OCI-LY1 (cell line): ENCODE measurements around the gene DND1.
A peak's percentile ranks its signal among the peaks of the same experiment; 100 is the strongest.

Source experiments
- H2AFZ ChIP-seq: fragments of 200-600 bp; sonication (generic), shearing (Covaris generic); 2 replicates; pipeline ENCODE4 v1.6.0; 2014; ENCODE audit warnings: antibody characterized with exemption, mild to moderate bottlenecking, low read length
- H3F3A ChIP-seq: fragments of 200-600 bp; sonication (generic), shearing (Covaris generic); 2 replicates; pipeline ENCODE4 v1.6.0; 2014; ENCODE audit warnings: mild to moderate bottlenecking, antibody characterized with exemption, low read length, moderate library complexity; ENCODE audit not compliant: insufficient read depth
- H3K27ac ChIP-seq: fragments of 200-600 bp; sonication (generic); 2 replicates; pipeline ENCODE4 v1.5.1; 2014; ENCODE audit warnings: low read length, mixed run types, mild to moderate bottlenecking, low read depth; ENCODE audit not compliant: poor library complexity, severe bottlenecking
- H3K27me3 ChIP-seq: fragments of 200-600 bp; sonication (generic); 2 replicates; pipeline ENCODE4 v1.6.0; 2014; ENCODE audit warnings: antibody characterized with exemption, mild to moderate bottlenecking, low read length, moderate library complexity; ENCODE audit not compliant: insufficient read depth
- H3K36me3 ChIP-seq: fragments of 200-600 bp; sonication (generic); 2 replicates; pipeline ENCODE4 v1.6.1; 2014; ENCODE audit warnings: mild to moderate bottlenecking, antibody characterized with exemption, low read length, moderate library complexity, mixed read lengths; ENCODE audit not compliant: insufficient read depth
- H3K4me1 ChIP-seq: fragments of 200-600 bp; sonication (generic); 2 replicates; pipeline ENCODE4 v1.5.1; 2014; ENCODE audit warnings: mild to moderate bottlenecking, low read length, moderate library complexity; ENCODE audit not compliant: insufficient read depth, severe bottlenecking
- H3K4me2 ChIP-seq: fragments of 200-600 bp; sonication (generic), shearing (Covaris generic); 2 replicates; pipeline ENCODE4 v1.6.1; 2014; ENCODE audit warnings: low read length
- H3K4me3 ChIP-seq: fragments of 200-600 bp; sonication (generic); 2 replicates; pipeline ENCODE4 v1.5.1; 2014; ENCODE audit warnings: low read length, low read depth, mild to moderate bottlenecking, mixed read lengths; ENCODE audit not compliant: poor library complexity, severe bottlenecking
- H3K79me2 ChIP-seq: fragments of 200-600 bp; shearing (Covaris generic); 2 replicates; pipeline ENCODE4 v1.6.1; 2016; ENCODE audit warnings: mixed run types, low read length, mixed read lengths; ENCODE audit not compliant: insufficient read depth
- H3K9ac ChIP-seq: fragments of 200-600 bp; sonication (generic), shearing (Covaris generic); 2 replicates; pipeline ENCODE4 v1.6.1; 2014; ENCODE audit warnings: mild to moderate bottlenecking, low read length, mixed read lengths
- H3K9me2 ChIP-seq: fragments of 200-600 bp; sonication (generic), shearing (Covaris generic); 2 replicates; pipeline ENCODE4 v1.6.1; 2014; ENCODE audit warnings: low read depth, mild to moderate bottlenecking, low read length, mixed read lengths
- H3K9me3 ChIP-seq: fragments of 200-600 bp; shearing (Covaris generic); 2 replicates; pipeline ENCODE4 v1.6.1; 2014; ENCODE audit warnings: low read length, mixed read lengths
- H4K20me1 ChIP-seq: fragments of 200-600 bp; sonication (generic), shearing (Covaris generic); 2 replicates; pipeline ENCODE4 v1.6.0; 2016; ENCODE audit warnings: mild to moderate bottlenecking, low read length; ENCODE audit not compliant: insufficient read depth
- CTCF ChIP-seq: fragments of 200-600 bp; sonication (generic), shearing (Covaris generic); IDR thresholded peaks from 2 replicates; pipeline ENCODE4 v1.5.1; 2017; ENCODE audit warnings: mild to moderate bottlenecking, antibody characterized with exemption, low read length, moderate library complexity, mixed read lengths
- EZH2 ChIP-seq: fragments of 200-600 bp; sonication (generic), shearing (Covaris generic); IDR thresholded peaks from 2 replicates; pipeline ENCODE4 v1.8.0; 2017; ENCODE audit warnings: borderline replicate concordance, mixed run types, mild to moderate bottlenecking, antibody characterized with exemption, low read length, moderate library complexity, mixed read lengths

The DND1 gene

GRCh38 chr5:140707812-140708211 is 34.4 kb upstream of the DND1 start:
- no peaks in the 10 kb centered on the region for H3K27me3 ChIP-seq
- no peak overlapping the region for H3K27ac ChIP-seq
- TF ChIP-seq EZH2 (no peak), CTCF (no peak)
- H3K4me3 ChIP-seq, result no peak overlapping the region
- H2AFZ ChIP-seq, result no peak overlapping the region
- H4K20me1 ChIP-seq, result no peaks in the 10 kb centered on the region
- H3F3A ChIP-seq, result no peaks in the 10 kb centered on the region
- peaks cover 13% of the 10 kb centered on the region for H3K4me1 ChIP-seq
- no peaks in the 10 kb centered on the region for H3K9me2 ChIP-seq
- no peak overlapping the region for H3K9ac ChIP-seq
- H3K36me3 ChIP-seq, result peaks cover 46% of the 10 kb centered on the region
- H3K4me2 ChIP-seq, result no peak overlapping the region
- H3K9me3 ChIP-seq, result no peaks in the 10 kb centered on the region
- no peaks in the 10 kb centered on the region for H3K79me2 ChIP-seq

- Histone ChIP-seq H3K36me3 (peaks cover 93% of the 10 kb centered on the region), H3K4me3 (peak within 1 kb of the TSS; percentile 82), H3K9me2 (no peaks in the 10 kb centered on the region), H3K4me1 (peaks cover 17% of the 10 kb centered on the region), H3K9ac (peak within 1 kb of the TSS; percentile 73), H3K79me2 (peaks cover 6% of the 10 kb centered on the region; the same call in 1 of the 2 replicates), H3K27me3 (no peaks in the 10 kb centered on the region), H4K20me1 (no peaks in the 10 kb centered on the region), H2AFZ (no peak within 1 kb of the TSS), H3K27ac (no peak within 1 kb of the TSS), H3F3A (no peaks in the 10 kb centered on the region), H3K9me3 (no peaks in the 10 kb centered on the region), H3K4me2 (peak within 1 kb of the TSS; percentile 89)
- TF ChIP-seq CTCF (no peak), EZH2 (no peak)
Observed at GRCh38 chr5:140700177-140701144, 27.1 kb upstream of the DND1 start, which contains the start of gene ZMAT2. Gene ZMAT2 (plus strand): TSS chr5:140700447. CDS start chr5:140700461, 14 bp downstream.

GRCh38 chr5:140696891-140697492 is 23.6 kb upstream of the DND1 start:
- H3K9me3 ChIP-seq, result no peaks in the 10 kb centered on the region
- H3K79me2 ChIP-seq, result peaks cover 10% of the 10 kb centered on the region
- H3K4me3 ChIP-seq, result no peak overlapping the region
- peaks cover 77% of the 10 kb centered on the region for H3K36me3 ChIP-seq
- H3F3A ChIP-seq, result no peaks in the 10 kb centered on the region
- H3K4me1 ChIP-seq, result peaks cover 26% of the 10 kb centered on the region
- H3K4me2 ChIP-seq, result no peak overlapping the region
- TF ChIP-seq EZH2 (no peak), CTCF (no peak)
- no peaks in the 10 kb centered on the region for H3K27me3 ChIP-seq
- no peaks in the 10 kb centered on the region for H3K9me2 ChIP-seq
- no peak overlapping the region for H3K9ac ChIP-seq
- H3K27ac ChIP-seq, result no peak overlapping the region
- H2AFZ ChIP-seq, result no peak overlapping the region
- H4K20me1 ChIP-seq, result no peaks in the 10 kb centered on the region
